HepG2 (cell line): ENCODE data around the gene MAPK12. TPM values are rescaled to one million over a fixed set of nuclear protein-coding genes. Genes with fewer than 3 reads are reported as not detected.

ENCODE experiments used
- CBX1 ChIP-seq: IDR thresholded peaks from one replicate; pipeline ENCODE4 v1.6.1; 2016; ENCODE audit warnings: antibody characterized with exemption, low read depth
- HNRNPLL ChIP-seq: fragments of 200-400 bp; formaldehyde crosslinking; IDR thresholded peaks from 2 replicates; pipeline ENCODE4 v1.6.1; 2017; ENCODE audit warnings: mild to moderate bottlenecking, low read depth, low read length; ENCODE audit not compliant: poor library complexity, severe bottlenecking
- MBNL3 ChIP-seq: fragments of 250-450 bp; sonication (Bioruptor Pico); conservative IDR thresholded peaks from 2 replicates; pipeline ENCODE4 v1.8.0; 2022; ENCODE audit warnings: mild to moderate bottlenecking, inconsistent platforms
- MEF2D ChIP-seq: sonication (generic); formaldehyde crosslinking; IDR thresholded peaks from 2 replicates; pipeline ENCODE4 v1.5.1; 2020; ENCODE audit warnings: mild to moderate bottlenecking, missing genetic modification reagents
- RARA ChIP-seq: IDR thresholded peaks from 2 replicates; pipeline ENCODE4 v1.6.1; 2016; ENCODE audit warnings: missing genetic modification reagents, missing compliant biosample characterization
- SAP130 ChIP-seq: IDR thresholded peaks from 2 replicates; pipeline ENCODE4 v1.6.1; 2016; ENCODE audit warnings: low read depth
- SMC3 ChIP-seq: IDR thresholded peaks from 2 replicates; pipeline ENCODE4 v1.6.1; 2011; ENCODE audit warnings: low read length, improper control_type of control experiment
- YEATS4 ChIP-seq: sonication (generic); formaldehyde crosslinking; IDR thresholded peaks from 2 replicates; pipeline ENCODE4 v1.4.0; 2020; ENCODE audit warnings: missing genetic modification reagents, borderline replicate concordance
- ZNF547 ChIP-seq: sonication (generic); formaldehyde crosslinking; IDR thresholded peaks from 2 replicates; pipeline ENCODE4 v1.5.1; 2020; ENCODE audit warnings: mild to moderate bottlenecking, missing genetic modification reagents
- ZNF577 ChIP-seq: sonication (generic); formaldehyde crosslinking; IDR thresholded peaks from 2 replicates; pipeline ENCODE4 v1.4.0; 2020; ENCODE audit warnings: mild to moderate bottlenecking, low read depth, missing genetic modification reagents, borderline replicate concordance
- polyA plus RNA-seq, 8 experiments: library from polyadenylated mRNA; depleted of rRNA in 3 of 8; stranded (reverse) in 7 of 8; unstranded in 1 of 8; fragments of >200 nt; fragmentation: Illumina TruSeq in 4 of 8; extraction: Trizol in 4 of 8; gene quantifications; 2 replicates each; pipeline versions ENCODE4 v1.2.1 to v1.2.3, GENCODE V29; 2011 to 2016; ENCODE audit warnings: low read depth in 4 of 8, missing spikeins in 1 of 8, mixed read lengths in 1 of 8; ENCODE audit not compliant: insufficient read depth in 1 of 8
- total RNA-seq, 5 experiments: library from RNA; depleted of rRNA; stranded (reverse); fragments of >200 nt; fragmentation: Illumina TruSeq; extraction: Trizol; gene quantifications; 2 replicates each; pipeline ENCODE4 v1.2.3, GENCODE V29; 2016; ENCODE audit warnings: low read depth in 1 of 5
- TF ChIP-seq, protein P1 (sequence below): sonication (generic); formaldehyde crosslinking; IDR thresholded peaks from 2 replicates; pipeline ENCODE4 v1.9.0; 2021; ENCODE audit warnings: missing genetic modification reagents, mild to moderate bottlenecking, borderline replicate concordance
- TF ChIP-seq, protein P2 (sequence below): sonication (generic); formaldehyde crosslinking; IDR thresholded peaks from 2 replicates; pipeline ENCODE4 v1.9.0; 2022; ENCODE audit warnings: low read depth, missing genetic modification reagents
- TF ChIP-seq, protein P3 (sequence below): sonication (generic); formaldehyde crosslinking; IDR thresholded peaks from 2 replicates; pipeline ENCODE4 v1.4.0; 2020; ENCODE audit warnings: missing genetic modification reagents
- TF ChIP-seq, protein P4 (sequence below): IDR thresholded peaks from 2 replicates; pipeline ENCODE4 v1.6.1; 2016; ENCODE audit warnings: missing compliant biosample characterization, missing genetic modification reagents, borderline replicate concordance
- TF ChIP-seq, protein P5 (sequence below): sonication (generic); formaldehyde crosslinking; conservative IDR thresholded peaks from 2 replicates; pipeline ENCODE4 v1.4.0; 2020; ENCODE audit warnings: missing genetic modification reagents

Gene MAPK12
- total and polyA plus RNA-seq, 2 of the 13 experiments (the other 11 are each of a cell fraction or from before 2014, with no cell fraction given), result 22.2 to 23.3 TPM

DNA sequence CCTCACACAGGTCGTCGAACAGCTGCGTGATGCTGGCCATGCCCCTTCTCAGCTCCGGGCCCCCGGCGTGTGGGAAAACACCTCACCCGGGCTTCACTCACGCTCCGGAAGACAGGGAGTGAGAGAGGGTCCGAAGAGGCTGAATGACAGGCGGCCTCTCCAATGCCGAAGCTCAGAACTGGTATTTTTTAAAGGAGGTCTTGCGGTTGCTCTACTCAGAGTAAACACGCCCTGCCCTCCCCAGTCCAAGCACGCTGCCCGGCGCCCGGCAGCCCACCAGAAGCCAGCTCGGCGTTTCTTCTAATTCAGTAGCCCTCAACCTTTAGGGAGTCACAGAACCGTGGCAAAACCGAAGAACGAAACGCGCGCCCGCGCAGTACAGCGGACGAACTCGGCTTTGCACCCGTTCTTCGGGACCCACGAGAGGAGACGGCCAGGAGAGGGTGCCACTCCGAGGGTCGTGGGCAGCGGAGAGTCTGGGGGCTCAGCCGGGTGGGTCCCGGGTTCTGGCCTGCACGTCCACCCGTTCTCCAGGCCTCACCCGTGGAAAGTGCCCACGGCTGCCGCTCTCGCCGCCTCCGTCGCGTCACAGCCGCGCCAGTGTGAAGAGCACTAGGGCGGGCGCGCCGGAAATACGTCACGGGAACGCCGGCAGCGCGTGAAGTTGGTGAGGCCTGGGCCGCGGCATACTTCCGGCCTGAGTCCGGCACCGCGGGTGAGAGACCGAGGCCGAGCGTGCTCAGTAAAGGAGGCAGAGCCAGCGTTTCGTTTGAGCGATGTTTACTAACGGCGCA is 16.9 kb downstream of the MAPK12 start, which contains the start of gene TUBGCP6 (continued):
- TF ChIP-seq, protein P1, sequence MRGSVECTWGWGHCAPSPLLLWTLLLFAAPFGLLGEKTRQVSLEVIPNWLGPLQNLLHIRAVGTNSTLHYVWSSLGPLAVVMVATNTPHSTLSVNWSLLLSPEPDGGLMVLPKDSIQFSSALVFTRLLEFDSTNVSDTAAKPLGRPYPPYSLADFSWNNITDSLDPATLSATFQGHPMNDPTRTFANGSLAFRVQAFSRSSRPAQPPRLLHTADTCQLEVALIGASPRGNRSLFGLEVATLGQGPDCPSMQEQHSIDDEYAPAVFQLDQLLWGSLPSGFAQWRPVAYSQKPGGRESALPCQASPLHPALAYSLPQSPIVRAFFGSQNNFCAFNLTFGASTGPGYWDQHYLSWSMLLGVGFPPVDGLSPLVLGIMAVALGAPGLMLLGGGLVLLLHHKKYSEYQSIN (CRISPR knock-in tag), result no peak
- TF ChIP-seq MEF2D (peak; percentile 52; the same call in 1 of the 2 replicates), SAP130 (CRISPR knock-in tag) (peak; percentile 96), HNRNPLL (peak; percentile 55), YEATS4 (peak; percentile 86; the same call in 1 of the 2 replicates), CBX1 (peak; percentile 93), ZNF577 (CRISPR knock-in tag) (no peak), RARA (CRISPR knock-in tag) (no peak), ZNF547 (peak; percentile 42; the same call in 1 of the 2 replicates), MBNL3 (no peak), SMC3 (no peak)
- TF ChIP-seq, protein P2, sequence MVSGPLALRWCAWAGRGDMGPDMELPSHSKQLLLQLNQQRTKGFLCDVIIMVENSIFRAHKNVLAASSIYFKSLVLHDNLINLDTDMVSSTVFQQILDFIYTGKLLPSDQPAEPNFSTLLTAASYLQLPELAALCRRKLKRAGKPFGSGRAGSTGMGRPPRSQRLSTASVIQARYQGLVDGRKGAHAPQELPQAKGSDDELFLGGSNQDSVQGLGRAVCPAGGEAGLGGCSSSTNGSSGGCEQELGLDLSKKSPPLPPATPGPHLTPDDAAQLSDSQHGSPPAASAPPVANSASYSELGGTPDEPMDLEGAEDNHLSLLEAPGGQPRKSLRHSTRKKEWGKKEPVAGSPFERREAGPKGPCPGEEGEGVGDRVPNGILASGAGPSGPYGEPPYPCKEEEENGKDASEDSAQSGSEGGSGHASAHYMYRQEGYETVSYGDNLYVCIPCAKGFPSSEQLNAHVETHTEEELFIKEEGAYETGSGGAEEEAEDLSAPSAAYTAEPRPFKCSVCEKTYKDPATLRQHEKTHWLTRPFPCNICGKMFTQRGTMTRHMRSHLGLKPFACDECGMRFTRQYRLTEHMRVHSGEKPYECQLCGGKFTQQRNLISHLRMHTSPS, result 0 out of 2 replicates have a peak, but pooled peaks have one; percentile 16
- TF ChIP-seq, protein P3, sequence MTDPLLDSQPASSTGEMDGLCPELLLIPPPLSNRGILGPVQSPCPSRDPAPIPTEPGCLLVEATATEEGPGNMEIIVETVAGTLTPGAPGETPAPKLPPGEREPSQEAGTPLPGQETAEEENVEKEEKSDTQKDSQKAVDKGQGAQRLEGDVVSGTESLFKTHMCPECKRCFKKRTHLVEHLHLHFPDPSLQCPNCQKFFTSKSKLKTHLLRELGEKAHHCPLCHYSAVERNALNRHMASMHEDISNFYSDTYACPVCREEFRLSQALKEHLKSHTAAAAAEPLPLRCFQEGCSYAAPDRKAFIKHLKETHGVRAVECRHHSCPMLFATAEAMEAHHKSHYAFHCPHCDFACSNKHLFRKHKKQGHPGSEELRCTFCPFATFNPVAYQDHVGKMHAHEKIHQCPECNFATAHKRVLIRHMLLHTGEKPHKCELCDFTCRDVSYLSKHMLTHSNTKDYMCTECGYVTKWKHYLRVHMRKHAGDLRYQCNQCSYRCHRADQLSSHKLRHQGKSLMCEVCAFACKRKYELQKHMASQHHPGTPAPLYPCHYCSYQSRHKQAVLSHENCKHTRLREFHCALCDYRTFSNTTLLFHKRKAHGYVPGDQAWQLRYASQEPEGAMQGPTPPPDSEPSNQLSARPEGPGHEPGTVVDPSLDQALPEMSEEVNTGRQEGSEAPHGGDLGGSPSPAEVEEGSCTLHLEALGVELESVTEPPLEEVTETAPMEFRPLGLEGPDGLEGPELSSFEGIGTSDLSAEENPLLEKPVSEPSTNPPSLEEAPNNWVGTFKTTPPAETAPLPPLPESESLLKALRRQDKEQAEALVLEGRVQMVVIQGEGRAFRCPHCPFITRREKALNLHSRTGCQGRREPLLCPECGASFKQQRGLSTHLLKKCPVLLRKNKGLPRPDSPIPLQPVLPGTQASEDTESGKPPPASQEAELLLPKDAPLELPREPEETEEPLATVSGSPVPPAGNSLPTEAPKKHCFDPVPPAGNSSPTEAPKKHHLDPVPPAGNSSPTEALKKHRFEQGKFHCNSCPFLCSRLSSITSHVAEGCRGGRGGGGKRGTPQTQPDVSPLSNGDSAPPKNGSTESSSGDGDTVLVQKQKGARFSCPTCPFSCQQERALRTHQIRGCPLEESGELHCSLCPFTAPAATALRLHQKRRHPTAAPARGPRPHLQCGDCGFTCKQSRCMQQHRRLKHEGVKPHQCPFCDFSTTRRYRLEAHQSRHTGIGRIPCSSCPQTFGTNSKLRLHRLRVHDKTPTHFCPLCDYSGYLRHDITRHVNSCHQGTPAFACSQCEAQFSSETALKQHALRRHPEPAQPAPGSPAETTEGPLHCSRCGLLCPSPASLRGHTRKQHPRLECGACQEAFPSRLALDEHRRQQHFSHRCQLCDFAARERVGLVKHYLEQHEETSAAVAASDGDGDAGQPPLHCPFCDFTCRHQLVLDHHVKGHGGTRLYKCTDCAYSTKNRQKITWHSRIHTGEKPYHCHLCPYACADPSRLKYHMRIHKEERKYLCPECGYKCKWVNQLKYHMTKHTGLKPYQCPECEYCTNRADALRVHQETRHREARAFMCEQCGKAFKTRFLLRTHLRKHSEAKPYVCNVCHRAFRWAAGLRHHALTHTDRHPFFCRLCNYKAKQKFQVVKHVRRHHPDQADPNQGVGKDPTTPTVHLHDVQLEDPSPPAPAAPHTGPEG, result peak; percentile 78
- TF ChIP-seq, protein P4, sequence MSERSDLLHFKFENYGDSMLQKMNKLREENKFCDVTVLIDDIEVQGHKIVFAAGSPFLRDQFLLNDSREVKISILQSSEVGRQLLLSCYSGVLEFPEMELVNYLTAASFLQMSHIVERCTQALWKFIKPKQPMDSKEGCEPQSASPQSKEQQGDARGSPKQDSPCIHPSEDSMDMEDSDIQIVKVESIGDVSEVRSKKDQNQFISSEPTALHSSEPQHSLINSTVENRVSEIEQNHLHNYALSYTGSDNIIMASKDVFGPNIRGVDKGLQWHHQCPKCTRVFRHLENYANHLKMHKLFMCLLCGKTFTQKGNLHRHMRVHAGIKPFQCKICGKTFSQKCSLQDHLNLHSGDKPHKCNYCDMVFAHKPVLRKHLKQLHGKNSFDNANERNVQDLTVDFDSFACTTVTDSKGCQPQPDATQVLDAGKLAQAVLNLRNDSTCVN (CRISPR knock-in tag), result no peak
- TF ChIP-seq, protein P5, sequence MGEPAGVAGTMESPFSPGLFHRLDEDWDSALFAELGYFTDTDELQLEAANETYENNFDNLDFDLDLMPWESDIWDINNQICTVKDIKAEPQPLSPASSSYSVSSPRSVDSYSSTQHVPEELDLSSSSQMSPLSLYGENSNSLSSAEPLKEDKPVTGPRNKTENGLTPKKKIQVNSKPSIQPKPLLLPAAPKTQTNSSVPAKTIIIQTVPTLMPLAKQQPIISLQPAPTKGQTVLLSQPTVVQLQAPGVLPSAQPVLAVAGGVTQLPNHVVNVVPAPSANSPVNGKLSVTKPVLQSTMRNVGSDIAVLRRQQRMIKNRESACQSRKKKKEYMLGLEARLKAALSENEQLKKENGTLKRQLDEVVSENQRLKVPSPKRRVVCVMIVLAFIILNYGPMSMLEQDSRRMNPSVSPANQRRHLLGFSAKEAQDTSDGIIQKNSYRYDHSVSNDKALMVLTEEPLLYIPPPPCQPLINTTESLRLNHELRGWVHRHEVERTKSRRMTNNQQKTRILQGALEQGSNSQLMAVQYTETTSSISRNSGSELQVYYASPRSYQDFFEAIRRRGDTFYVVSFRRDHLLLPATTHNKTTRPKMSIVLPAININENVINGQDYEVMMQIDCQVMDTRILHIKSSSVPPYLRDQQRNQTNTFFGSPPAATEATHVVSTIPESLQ, result no peak
